Colonic mucosa (tissue), 4 donors: ENCODE data around the gene TXNL4B. TPM values are rescaled to one million over a fixed set of nuclear protein-coding genes. Genes with fewer than 3 reads are reported as not detected.
A peak's percentile ranks its signal among the peaks of the same experiment; 100 is the strongest.

ENCODE experiments used
- DNase-seq: peaks from one replicate; pipeline ENCODE4 v3.0.0-alpha.2; 2020
- H3K27ac ChIP-seq: fragments of 200-600 bp; one replicate; pipeline ENCODE4 v1.8.0; 2021
- H3K27me3 ChIP-seq: fragments of 200-600 bp; one replicate; pipeline ENCODE4 v1.8.0; 2021
- H3K36me3 ChIP-seq: fragments of 200-600 bp; one replicate; pipeline ENCODE4 v1.8.0; 2021
- H3K4me1 ChIP-seq: fragments of 200-600 bp; one replicate; pipeline ENCODE4 v1.8.0; 2021; ENCODE audit warnings: mild to moderate bottlenecking
- H3K4me3 ChIP-seq: fragments of 200-600 bp; one replicate; pipeline ENCODE4 v1.8.0; 2021
- H3K9ac ChIP-seq, 2 donors: one replicate each; pipeline ENCODE4 v1.7.0; 2013; ENCODE audit warnings: control low read depth in 2 of 2, low read depth in 2 of 2, low read length in 2 of 2
- H3K9me3 ChIP-seq: fragments of 200-600 bp; one replicate; pipeline ENCODE4 v1.8.0; 2021
- CTCF ChIP-seq: fragments of 200-600 bp; IDR thresholded peaks from one replicate; pipeline ENCODE4 v1.8.0; 2022; ENCODE audit warnings: antibody characterized with exemption, mild to moderate bottlenecking
- intact Hi-C: fragments of 100-400 bp; cut with DNase I; formaldehyde crosslinking; loops from one replicate; pipeline ENCODE4 v1.14.1; 2022
- total RNA-seq, 2 donors: library from RNA; stranded (reverse); fragmentation: NEBNext Ultra II Directional in 1 of 2; extraction: Animal tissue kit (Norgen Biotek cat#: 25700) in 1 of 2; gene quantifications; one replicate each; pipeline ENCODE4 v1.2.1, GENCODE V29; 2021
- donor health status: healthy.
- donor health status: DM: no; HTN: no; CAD: no.
- donor health status: DM: no; HTN: no; CAD: no.

TXNL4B gene
- total RNA-seq, 2 donors from 2014 or later = 10.1 to 13.7 TPM

GRCh38 chr16:72128701-72129100, 35.3 kb upstream of the TXNL4B start:
- no peak overlapping the region for H3K27ac ChIP-seq
- H3K36me3 ChIP-seq = no peaks in the 10 kb centered on the region
- H3K9ac ChIP-seq = no peak overlapping the region
- no peak for TF ChIP-seq CTCF
- H3K9me3 ChIP-seq = no peaks in the 10 kb centered on the region
- intact Hi-C loops = loop anchor here (5.0 to 10.0 kb wide), 3 partner anchors 116 to 339 kb away; no protein-coding TSS in a partner anchor
- no peak overlapping the region for H3K4me3 ChIP-seq
- no peaks in the 10 kb centered on the region for H3K27me3 ChIP-seq
- no peaks in the 10 kb centered on the region for H3K4me1 ChIP-seq
- DNase-seq = no peak

GRCh38 chr16:72126429-72126765, 33.0 kb upstream of the TXNL4B start:
- Histone ChIP-seq H3K4me3 (no peak overlapping the region), H3K9me3 (no peaks in the 10 kb centered on the region), H3K4me1 (no peaks in the 10 kb centered on the region), H3K36me3 (no peaks in the 10 kb centered on the region), H3K27me3 (no peaks in the 10 kb centered on the region), H3K27ac (no peak overlapping the region), H3K9ac (no peak overlapping the region)
- intact Hi-C loops = loop anchor here (5.0 to 10.0 kb wide), 3 partner anchors 118 to 341 kb away; no protein-coding TSS in a partner anchor
- TF ChIP-seq CTCF = no peak
- DNase-seq = no peak

GRCh38 chr16:72125635-72126428, 32.4 kb upstream of the TXNL4B start:
- no peak for TF ChIP-seq CTCF
- no peak overlapping the region for H3K9ac ChIP-seq
- no peak overlapping the region for H3K4me3 ChIP-seq
- peak; percentile 34 for DNase-seq
- H3K27ac ChIP-seq = no peak overlapping the region
- no peaks in the 10 kb centered on the region for H3K36me3 ChIP-seq
- no peaks in the 10 kb centered on the region for H3K4me1 ChIP-seq
- H3K9me3 ChIP-seq = no peaks in the 10 kb centered on the region
- no peaks in the 10 kb centered on the region for H3K27me3 ChIP-seq
- intact Hi-C loops = loop anchor here (5.0 to 10.0 kb wide), 3 partner anchors 119 to 341 kb away; no protein-coding TSS in a partner anchor

- Histone ChIP-seq H3K9ac (no peak overlapping the region), H3K9me3 (no peaks in the 10 kb centered on the region), H3K4me1 (no peaks in the 10 kb centered on the region), H3K4me3 (no peak overlapping the region), H3K36me3 (no peaks in the 10 kb centered on the region), H3K27me3 (no peaks in the 10 kb centered on the region), H3K27ac (no peak overlapping the region)
- DNase-seq = peak; percentile 76
- intact Hi-C loops = loop anchor here (5.0 to 10.0 kb wide), 3 partner anchors 120 to 342 kb away; no protein-coding TSS in a partner anchor
- TF ChIP-seq CTCF = peak; percentile 63
Measured at GRCh38 chr16:72124761-72125634, 31.6 kb upstream of the TXNL4B start.

GRCh38 chr16:72124148-72124547, 30.7 kb upstream of the TXNL4B start:
- no peak for TF ChIP-seq CTCF
- H3K27ac ChIP-seq = no peak overlapping the region
- H3K4me3 ChIP-seq = no peak overlapping the region
- no peak for DNase-seq
- intact Hi-C loops = loop anchor here (10.0 kb wide), 2 partner anchors 121 to 281 kb away; no protein-coding TSS in a partner anchor
- H3K36me3 ChIP-seq = no peaks in the 10 kb centered on the region
- H3K4me1 ChIP-seq = no peaks in the 10 kb centered on the region
- H3K9me3 ChIP-seq = no peaks in the 10 kb centered on the region
- H3K27me3 ChIP-seq = no peaks in the 10 kb centered on the region
- no peak overlapping the region for H3K9ac ChIP-seq
